GM12878 (cell line): Measurements from ENCODE around the gene CCDC88C. TPM values are rescaled to one million over a fixed set of nuclear protein-coding genes. Genes with fewer than 3 reads are reported as not detected.

Experiments used
- ATF7 ChIP-seq: fragments of 450-650 bp; IDR thresholded peaks from 2 replicates; pipeline ENCODE4 v1.6.1; 2016; ENCODE audit warnings: low read depth, mild to moderate bottlenecking
- DPF2 ChIP-seq: fragments of 450-650 bp; IDR thresholded peaks from 2 replicates; pipeline ENCODE4 v1.6.1; 2017; ENCODE audit warnings: mild to moderate bottlenecking
- EED ChIP-seq: sonication (generic); IDR thresholded peaks from 2 replicates; pipeline ENCODE4 v1.6.1; 2016; ENCODE audit warnings: antibody characterized with exemption, low read depth
- EZH2 ChIP-seq: IDR thresholded peaks from 2 replicates; pipeline ENCODE4 v1.6.1; 2012; ENCODE audit warnings: low read depth, mild to moderate bottlenecking, control low read depth, inconsistent platforms, low read length, borderline replicate concordance; ENCODE audit not compliant: control insufficient read depth
- GATAD2B ChIP-seq: fragments of 450-650 bp; conservative IDR thresholded peaks from 2 replicates; pipeline ENCODE4 v1.6.1; 2017; ENCODE audit warnings: low read depth, mild to moderate bottlenecking, moderate library complexity
- HDGF ChIP-seq: fragments of 450-650 bp; IDR thresholded peaks from 2 replicates; pipeline ENCODE4 v1.6.1; 2016; ENCODE audit warnings: antibody characterized with exemption
- IKZF2 ChIP-seq, 2 experiments: fragments of 450-650 bp; IDR thresholded peaks; 2 replicates each; pipeline ENCODE4 v1.6.1; 2017; ENCODE audit warnings: mild to moderate bottlenecking in 2 of 2, moderate library complexity in 2 of 2
- JUND ChIP-seq: IDR thresholded peaks from 2 replicates; pipeline ENCODE4 v1.6.1; 2012; ENCODE audit warnings: low read depth, mild to moderate bottlenecking, low read length, improper control_type of control experiment, moderate library complexity
- LARP7 ChIP-seq: fragments of 450-650 bp; IDR thresholded peaks from 2 replicates; pipeline ENCODE4 v1.6.1; 2017; ENCODE audit warnings: mild to moderate bottlenecking
- MTA2 ChIP-seq: fragments of 450-650 bp; IDR thresholded peaks from 2 replicates; pipeline ENCODE4 v1.6.1; 2016; ENCODE audit warnings: low read depth, mild to moderate bottlenecking, moderate library complexity
- MXI1 ChIP-seq: fragments of 150-350 bp; IDR thresholded peaks from 2 replicates; pipeline ENCODE4 v1.6.1; 2011; ENCODE audit warnings: low read depth, mild to moderate bottlenecking, inconsistent platforms, low read length, improper control_type of control experiment
- NKRF ChIP-seq: fragments of 450-650 bp; conservative IDR thresholded peaks from 2 replicates; pipeline ENCODE4 v1.6.1; 2017; ENCODE audit warnings: mild to moderate bottlenecking, moderate library complexity
- RAD21 ChIP-seq: IDR thresholded peaks from 2 replicates; pipeline ENCODE4 v1.6.1; 2011; ENCODE audit warnings: mild to moderate bottlenecking, low read depth, low read length, moderate library complexity; ENCODE audit not compliant: insufficient read depth
- RBBP5 ChIP-seq: fragments of 200-600 bp; sonication (generic); conservative IDR thresholded peaks from 2 replicates; pipeline ENCODE4 v1.6.1; 2016
- SMAD5 ChIP-seq: IDR thresholded peaks from 2 replicates; pipeline ENCODE4 v1.6.1; 2016; ENCODE audit warnings: antibody characterized with exemption, low read depth
- SMARCA5 ChIP-seq: fragments of 450-650 bp; IDR thresholded peaks from 2 replicates; pipeline ENCODE4 v1.6.1; 2017; ENCODE audit warnings: mild to moderate bottlenecking
- SMC3 ChIP-seq: IDR thresholded peaks from 2 replicates; pipeline ENCODE4 v1.6.1; 2011; ENCODE audit warnings: low read length, improper control_type of control experiment, borderline replicate concordance
- SP1 ChIP-seq: IDR thresholded peaks from one replicate; pipeline ENCODE4 v1.6.1; 2011; ENCODE audit warnings: low read depth, low read length
- TCF12 ChIP-seq: IDR thresholded peaks from 2 replicates; pipeline ENCODE4 v1.6.1; 2011; ENCODE audit warnings: low read depth, mild to moderate bottlenecking, low read length
- TCF3 ChIP-seq: IDR thresholded peaks from 2 replicates; pipeline ENCODE4 v1.6.1; 2012; ENCODE audit warnings: low read depth, mild to moderate bottlenecking, low read length, borderline replicate concordance; ENCODE audit not compliant: insufficient read depth
- WRNIP1 ChIP-seq: IDR thresholded peaks from 2 replicates; pipeline ENCODE4 v1.6.1; 2011; ENCODE audit warnings: low read depth, low read length, improper control_type of control experiment, borderline replicate concordance
- ZZZ3 ChIP-seq: IDR thresholded peaks from 2 replicates; pipeline ENCODE4 v1.6.1; 2011; ENCODE audit warnings: low read depth; ENCODE audit not compliant: control insufficient read depth, insufficient read length
- polyA plus RNA-seq, 11 experiments: library from polyadenylated mRNA; depleted of rRNA in 4 of 11; unstranded in 6 of 11; stranded (reverse) in 5 of 11; fragments of >200 nt; fragmentation: Nextera tagmentation in 4 of 11; fragmentation: Illumina TruSeq in 1 of 11; extraction: Ambion mirVana in 4 of 11; extraction: Trizol in 1 of 11; gene quantifications; 1 replicate in 1 of 11; 2 replicates in 10 of 11; pipeline versions ENCODE4 v1.2.1 to v1.2.3, GENCODE V29; 2011 to 2016; ENCODE audit warnings: inconsistent platforms in 2 of 11, missing spikeins in 2 of 11, low read depth in 1 of 11
- total RNA-seq, 4 experiments: library from RNA; depleted of rRNA in 3 of 4; stranded (reverse); fragments of >200 nt in 3 of 4; fragmentation: Illumina TruSeq in 1 of 4; extraction: Trizol in 1 of 4; gene quantifications; 2 replicates each; pipeline versions ENCODE4 v1.2.1 to v1.2.3, GENCODE V29; 2013 to 2021
- TF ChIP-seq, protein P1 (sequence below): IDR thresholded peaks from 2 replicates; pipeline ENCODE4 v1.6.1; 2012; ENCODE audit warnings: low read depth, low read length, improper control_type of control experiment
- TF ChIP-seq, protein P2 (sequence below): fragments of 450-650 bp; IDR thresholded peaks from 2 replicates; pipeline ENCODE4 v1.6.1; 2014; ENCODE audit warnings: mild to moderate bottlenecking
- TF ChIP-seq, protein P3 (sequence below): fragments of 450-650 bp; IDR thresholded peaks from 2 replicates; pipeline ENCODE4 v1.6.1; 2016; ENCODE audit warnings: mild to moderate bottlenecking
- TF ChIP-seq, protein P4 (sequence below): IDR thresholded peaks from 2 replicates; pipeline ENCODE4 v1.6.1; 2011; ENCODE audit warnings: low read depth, mild to moderate bottlenecking, low read length, moderate library complexity, borderline replicate concordance; ENCODE audit errors: extremely low read depth

Gene CCDC88C
- total and polyA plus RNA-seq, 10 of the 15 experiments (the other 5 are each of a cell fraction or from before 2014, with no cell fraction given), result 4.0 to 79.6 (median 36.6) TPM

- TF ChIP-seq, protein P1, sequence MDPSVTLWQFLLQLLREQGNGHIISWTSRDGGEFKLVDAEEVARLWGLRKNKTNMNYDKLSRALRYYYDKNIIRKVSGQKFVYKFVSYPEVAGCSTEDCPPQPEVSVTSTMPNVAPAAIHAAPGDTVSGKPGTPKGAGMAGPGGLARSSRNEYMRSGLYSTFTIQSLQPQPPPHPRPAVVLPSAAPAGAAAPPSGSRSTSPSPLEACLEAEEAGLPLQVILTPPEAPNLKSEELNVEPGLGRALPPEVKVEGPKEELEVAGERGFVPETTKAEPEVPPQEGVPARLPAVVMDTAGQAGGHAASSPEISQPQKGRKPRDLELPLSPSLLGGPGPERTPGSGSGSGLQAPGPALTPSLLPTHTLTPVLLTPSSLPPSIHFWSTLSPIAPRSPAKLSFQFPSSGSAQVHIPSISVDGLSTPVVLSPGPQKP, result no peak
- TF ChIP-seq, protein P2, sequence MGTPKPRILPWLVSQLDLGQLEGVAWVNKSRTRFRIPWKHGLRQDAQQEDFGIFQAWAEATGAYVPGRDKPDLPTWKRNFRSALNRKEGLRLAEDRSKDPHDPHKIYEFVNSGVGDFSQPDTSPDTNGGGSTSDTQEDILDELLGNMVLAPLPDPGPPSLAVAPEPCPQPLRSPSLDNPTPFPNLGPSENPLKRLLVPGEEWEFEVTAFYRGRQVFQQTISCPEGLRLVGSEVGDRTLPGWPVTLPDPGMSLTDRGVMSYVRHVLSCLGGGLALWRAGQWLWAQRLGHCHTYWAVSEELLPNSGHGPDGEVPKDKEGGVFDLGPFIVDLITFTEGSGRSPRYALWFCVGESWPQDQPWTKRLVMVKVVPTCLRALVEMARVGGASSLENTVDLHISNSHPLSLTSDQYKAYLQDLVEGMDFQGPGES, result no peak
- TF ChIP-seq EED (peak; percentile 59), RAD21 (no peak), TCF12 (peak; percentile 95), SMARCA5 (peak; percentile 86), EZH2 (no peak), NKRF (no peak; the same call in 1 of the 2 replicates), RBBP5 (no peak), DPF2 (peak; percentile 84), SP1 (peak; percentile 63), ZZZ3 (no peak), MTA2 (peak; percentile 80; the same call in 1 of the 2 replicates), ATF7 (peak; percentile 87), MXI1 (peak; percentile 64; the same call in 1 of the 2 replicates), SMC3 (no peak), IKZF2 (IDR thresholded peaks at IDR 0.05) (peak; percentile 80 to 83), HDGF (peak; percentile 84; the same call in 1 of the 2 replicates), SMAD5 (no peak), LARP7 (0 out of 2 replicates have a peak, but pooled peaks have one; percentile 46), WRNIP1 (no peak), JUND (no peak), GATAD2B (0 out of 2 replicates have a peak, but pooled peaks have one; percentile 47), TCF3 (peak; percentile 97)
- TF ChIP-seq, protein P3, sequence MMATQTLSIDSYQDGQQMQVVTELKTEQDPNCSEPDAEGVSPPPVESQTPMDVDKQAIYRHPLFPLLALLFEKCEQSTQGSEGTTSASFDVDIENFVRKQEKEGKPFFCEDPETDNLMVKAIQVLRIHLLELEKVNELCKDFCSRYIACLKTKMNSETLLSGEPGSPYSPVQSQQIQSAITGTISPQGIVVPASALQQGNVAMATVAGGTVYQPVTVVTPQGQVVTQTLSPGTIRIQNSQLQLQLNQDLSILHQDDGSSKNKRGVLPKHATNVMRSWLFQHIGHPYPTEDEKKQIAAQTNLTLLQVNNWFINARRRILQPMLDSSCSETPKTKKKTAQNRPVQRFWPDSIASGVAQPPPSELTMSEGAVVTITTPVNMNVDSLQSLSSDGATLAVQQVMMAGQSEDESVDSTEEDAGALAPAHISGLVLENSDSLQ, result peak; percentile 84
- TF ChIP-seq, protein P4, sequence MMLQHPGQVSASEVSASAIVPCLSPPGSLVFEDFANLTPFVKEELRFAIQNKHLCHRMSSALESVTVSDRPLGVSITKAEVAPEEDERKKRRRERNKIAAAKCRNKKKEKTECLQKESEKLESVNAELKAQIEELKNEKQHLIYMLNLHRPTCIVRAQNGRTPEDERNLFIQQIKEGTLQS, result no peak
These were observed 50.1 kb downstream of the CCDC88C start (continued) for GRCh38 chr14:91367173-91368171.
